Parathyroid adenoma (tissue), 2 donors: ENCODE measurements around the gene FAM184B.

Experiments used
- H2AFZ ChIP-seq: fragments of 300-600 bp; sonication (generic); one replicate; pipeline ENCODE4 v1.7.0; 2017; ENCODE audit warnings: antibody characterized with exemption, mild to moderate bottlenecking
- H3K27ac ChIP-seq: fragments of 300-600 bp; sonication (generic); one replicate; pipeline ENCODE4 v1.7.0; 2017
- H3K27me3 ChIP-seq: fragments of 300-600 bp; sonication (generic); one replicate; pipeline ENCODE4 v1.7.0; 2017; ENCODE audit warnings: low read length; ENCODE audit not compliant: control insufficient read depth, insufficient read depth
- H3K36me3 ChIP-seq: fragments of 300-600 bp; sonication (generic); one replicate; pipeline ENCODE4 v1.7.0; 2017; ENCODE audit warnings: low read length; ENCODE audit not compliant: control insufficient read depth, insufficient read depth
- H3K4me1 ChIP-seq: fragments of 300-600 bp; sonication (generic); one replicate; pipeline ENCODE4 v1.7.0; 2017; ENCODE audit warnings: control low read depth
- H3K4me2 ChIP-seq: fragments of 300-600 bp; sonication (generic); one replicate; pipeline ENCODE4 v1.7.0; 2017; ENCODE audit warnings: low read length
- H3K4me3 ChIP-seq: fragments of 300-600 bp; sonication (generic); one replicate; pipeline ENCODE4 v1.7.0; 2017; ENCODE audit warnings: low read depth, low read length
- H3K79me2 ChIP-seq: fragments of 300-600 bp; sonication (generic); one replicate; pipeline ENCODE4 v1.7.0; 2017; ENCODE audit warnings: control low read depth
- H3K9ac ChIP-seq: fragments of 300-600 bp; sonication (generic); one replicate; pipeline ENCODE4 v1.7.0; 2017; ENCODE audit warnings: mild to moderate bottlenecking
- H3K9me3 ChIP-seq: fragments of 300-600 bp; sonication (generic); one replicate; pipeline ENCODE4 v1.7.0; 2017; ENCODE audit warnings: low read length; ENCODE audit not compliant: control insufficient read depth
- CTCF ChIP-seq: fragments of 300-600 bp; sonication (generic); IDR thresholded peaks from one replicate; pipeline ENCODE4 v1.7.0; 2017; ENCODE audit warnings: antibody characterized with exemption, mild to moderate bottlenecking
- donor health status: primary hyperparathyroidism.

The FAM184B gene

GRCh38 chr4:17624821-17625220, 156.6 kb downstream of the FAM184B start:
- Histone ChIP-seq H3K27me3 (no peaks in the 10 kb centered on the region), H3K27ac (no peak overlapping the region)
- TF ChIP-seq CTCF = no peak

GRCh38 chr4:17623451-17624001, 157.9 kb downstream of the FAM184B start:
- Histone ChIP-seq H3K4me3 (no peak overlapping the region), H3K9ac (no peak overlapping the region), H3K4me2 (no peak overlapping the region), H2AFZ (no peak overlapping the region), H3K27ac (no peak overlapping the region), H3K27me3 (no peaks in the 10 kb centered on the region), H3K9me3 (no peaks in the 10 kb centered on the region), H3K36me3 (no peaks in the 10 kb centered on the region), H3K79me2 (no peaks in the 10 kb centered on the region), H3K4me1 (no peaks in the 10 kb centered on the region)
- TF ChIP-seq CTCF = no peak

More at GRCh38 chr4:17624821-17625220, 156.6 kb downstream of the FAM184B start:
- H3K4me2 ChIP-seq = no peak overlapping the region
- no peak overlapping the region for H3K4me3 ChIP-seq
- H3K9ac ChIP-seq = no peak overlapping the region
- H2AFZ ChIP-seq = no peak overlapping the region
- no peaks in the 10 kb centered on the region for H3K36me3 ChIP-seq
- H3K4me1 ChIP-seq = no peaks in the 10 kb centered on the region
- no peaks in the 10 kb centered on the region for H3K9me3 ChIP-seq
- no peaks in the 10 kb centered on the region for H3K79me2 ChIP-seq

GRCh38 chr4:17619416-17620105, 161.9 kb downstream of the FAM184B start:
- H3K4me3 ChIP-seq = no peak overlapping the region
- H3K27me3 ChIP-seq = no peaks in the 10 kb centered on the region
- peaks cover 22% of the 10 kb centered on the region for H3K79me2 ChIP-seq
- TF ChIP-seq CTCF = no peak
- no peak overlapping the region for H3K9ac ChIP-seq
- H3K36me3 ChIP-seq = no peaks in the 10 kb centered on the region
- H3K9me3 ChIP-seq = no peaks in the 10 kb centered on the region
- H2AFZ ChIP-seq = no peak overlapping the region
- H3K27ac ChIP-seq = no peak overlapping the region
- H3K4me1 ChIP-seq = peaks cover 4% of the 10 kb centered on the region
- H3K4me2 ChIP-seq = no peak overlapping the region

GRCh38 chr4:17618926-17619325, 162.5 kb downstream of the FAM184B start:
- Histone ChIP-seq H2AFZ (no peak overlapping the region), H3K4me2 (no peak overlapping the region), H3K27me3 (no peaks in the 10 kb centered on the region), H3K9ac (no peak overlapping the region), H3K4me1 (peaks cover 4% of the 10 kb centered on the region), H3K79me2 (peaks cover 24% of the 10 kb centered on the region), H3K27ac (no peak overlapping the region), H3K9me3 (no peaks in the 10 kb centered on the region), H3K36me3 (no peaks in the 10 kb centered on the region), H3K4me3 (no peak overlapping the region)
- TF ChIP-seq CTCF = no peak

GRCh38 chr4:17616283-17616682, 165.1 kb downstream of the FAM184B start:
- peaks cover 4% of the 10 kb centered on the region for H3K4me1 ChIP-seq
- no peak overlapping the region for H2AFZ ChIP-seq
- H3K4me2 ChIP-seq = peak overlapping the region; percentile 30
- H3K9ac ChIP-seq = no peak overlapping the region
- H3K27ac ChIP-seq = no peak overlapping the region
- H3K9me3 ChIP-seq = no peaks in the 10 kb centered on the region
- no peak for TF ChIP-seq CTCF
- H3K79me2 ChIP-seq = peaks cover 24% of the 10 kb centered on the region
- H3K36me3 ChIP-seq = no peaks in the 10 kb centered on the region
- no peaks in the 10 kb centered on the region for H3K27me3 ChIP-seq
- no peak overlapping the region for H3K4me3 ChIP-seq
